ENCODE measurements around the gene DUSP1.

- TF ChIP-seq ZNF121 (CRISPR knock-in tag; IDR thresholded peaks at IDR 0.05), result no peak
- TF ChIP-seq USF2 (IDR thresholded peaks at IDR 0.05; ENCODE audit: low read depth, low read length), result no peak
- no peak for TF ChIP-seq USF2 (CRISPR knock-in tag; IDR thresholded peaks at IDR 0.05; ENCODE audit: borderline replicate concordance)
- TF ChIP-seq NR1H2 (CRISPR knock-in tag; IDR thresholded peaks at IDR 0.05; ENCODE audit: borderline replicate concordance, low read depth), result no peak
- TF ChIP-seq ZNF747 (CRISPR knock-in tag; IDR thresholded peaks at IDR 0.05; ENCODE audit: borderline replicate concordance), result no peak
- TF ChIP-seq NBN (conservative IDR thresholded peaks at IDR 0.05), result no peak
- TF ChIP-seq BHLHE40 (IDR thresholded peaks at IDR 0.05; ENCODE audit: low read length), result no peak
- no peak for TF ChIP-seq ZKSCAN5 (CRISPR knock-in tag; IDR thresholded peaks at IDR 0.05)
- TF ChIP-seq CTCF (CRISPR knock-in tag; IDR thresholded peaks at IDR 0.05), result no peak
- no peak for TF ChIP-seq ZKSCAN8 (CRISPR knock-in tag; IDR thresholded peaks at IDR 0.05; ENCODE audit: borderline replicate concordance)
- no peak for TF ChIP-seq ZNF432 (CRISPR knock-in tag; IDR thresholded peaks at IDR 0.05; ENCODE audit: borderline replicate concordance)
- no peak for TF ChIP-seq ZNF629 (CRISPR knock-in tag; conservative IDR thresholded peaks at IDR 0.05)
- no peak for TF ChIP-seq KAT8 (CRISPR knock-in tag; IDR thresholded peaks at IDR 0.05)
- no peak for TF ChIP-seq ZSCAN29 (CRISPR knock-in tag; conservative IDR thresholded peaks at IDR 0.05)
These were observed 42.3 kb downstream of the DUSP1 start for GRCh38 chr5:172728481-172729241.
